Uterus (tissue), 4 donors: ENCODE measurements around the gene VAPA. TPM values are rescaled to one million over a fixed set of nuclear protein-coding genes. Genes with fewer than 3 reads are reported as not detected.
A peak's percentile ranks its signal among the peaks of the same experiment; 100 is the strongest.

Source experiments
- DNase-seq, 2 donors: peaks; one replicate each; pipeline ENCODE4 v3.0.0-alpha.2; 2019 to 2020
- H3K27ac ChIP-seq, 2 donors: fragments of 200-600 bp; sonication (generic); 1 replicate in 1 of 2; 2 replicates in 1 of 2; pipeline ENCODE4 v1.5.1; 2016 to 2018
- H3K27me3 ChIP-seq, 2 donors: fragments of 200-600 bp; sonication (generic); one replicate each; pipeline ENCODE4 v1.5.1; 2018 to 2019; ENCODE audit warnings: control low read depth in 1 of 2
- H3K36me3 ChIP-seq, 2 donors: fragments of 200-600 bp; sonication (generic); one replicate each; pipeline ENCODE4 v1.5.1; 2019; ENCODE audit warnings: control low read depth in 1 of 2
- H3K4me1 ChIP-seq, 2 donors: fragments of 200-600 bp; sonication (generic); one replicate each; pipeline ENCODE4 v1.5.1; 2018 to 2019; ENCODE audit warnings: control low read depth in 1 of 2
- H3K4me3 ChIP-seq, 2 donors: fragments of 200-600 bp; sonication (generic); 1 replicate in 1 of 2; 2 replicates in 1 of 2; pipeline ENCODE4 v1.5.1; 2018 to 2019; ENCODE audit warnings: mild to moderate bottlenecking in 1 of 2
- H3K9me3 ChIP-seq, 2 donors: fragments of 200-600 bp; sonication (generic); one replicate each; pipeline ENCODE4 v1.5.1; 2019; ENCODE audit warnings: control low read depth in 1 of 2
- CTCF ChIP-seq, 4 experiments: fragments of 200-600 bp in 2 of 4; fragments of 450-650 bp in 2 of 4; sonication (generic) in 2 of 4; IDR thresholded peaks; one replicate each; pipeline ENCODE4 v1.5.1; 2016 to 2019; ENCODE audit warnings: antibody characterized with exemption in 4 of 4, mild to moderate bottlenecking in 2 of 4, moderate library complexity in 1 of 4
- POLR2A ChIP-seq, 2 donors: fragments of 450-650 bp; IDR thresholded peaks; one replicate each; pipeline ENCODE4 v1.6.1; 2016; ENCODE audit warnings: antibody characterized with exemption in 2 of 2, mild to moderate bottlenecking in 1 of 2, moderate library complexity in 1 of 2
- intact Hi-C: fragments of 100-400 bp; cut with DNase I; formaldehyde crosslinking; loops from one replicate; pipeline ENCODE4 v1.15.1; 2023; ENCODE audit warnings: low total_unique reads
- total RNA-seq, 4 donors: library from RNA; depleted of rRNA in 3 of 4; stranded (reverse); fragments of >200 nt in 3 of 4; gene quantifications; one replicate each; pipeline versions ENCODE4 v1.1.0 to v1.2.4, GENCODE V29; 2014 to 2023
- donor health status: DM: yes; HTN: yes; CAD: no.

The VAPA gene
- total RNA-seq, 4 donors from 2014 or later: 119 to 253 (median 226) TPM

- no peaks in the 10 kb centered on the region for H3K27me3 ChIP-seq
- TF ChIP-seq CTCF (IDR thresholded peaks at IDR 0.05) (no peak), POLR2A (IDR thresholded peaks at IDR 0.05) (no peak)
- no peak overlapping the region for H3K4me3 ChIP-seq
- H3K27ac ChIP-seq: peak overlapping the region in 1 of 2 donors; percentile 81
- no peaks in the 10 kb centered on the region for H3K9me3 ChIP-seq
- intact Hi-C loops: no loop called here
- DNase-seq: no peak
- no peaks in the 10 kb centered on the region for H3K4me1 ChIP-seq
- no peaks in the 10 kb centered on the region for H3K36me3 ChIP-seq
Observed at GRCh38 chr18:9878095-9878494, 35.7 kb upstream of the VAPA start.

- no peak overlapping the region for H3K27ac ChIP-seq
- no peak overlapping the region for H3K4me3 ChIP-seq
- no peaks in the 10 kb centered on the region for H3K9me3 ChIP-seq
- DNase-seq: no peak
- no peaks in the 10 kb centered on the region for H3K27me3 ChIP-seq
- TF ChIP-seq CTCF (IDR thresholded peaks at IDR 0.05) (no peak), POLR2A (IDR thresholded peaks at IDR 0.05) (no peak)
- no peaks in the 10 kb centered on the region for H3K4me1 ChIP-seq
- intact Hi-C loops: no loop called here
- no peaks in the 10 kb centered on the region for H3K36me3 ChIP-seq
Observed at GRCh38 chr18:9878783-9879242, 35.0 kb upstream of the VAPA start.

GRCh38 chr18:9884090-9884489, 29.7 kb upstream of the VAPA start:
- no peak for DNase-seq
- Histone ChIP-seq H3K36me3 (no peaks in the 10 kb centered on the region), H3K27ac (no peak overlapping the region), H3K9me3 (no peaks in the 10 kb centered on the region), H3K4me1 (no peaks in the 10 kb centered on the region), H3K4me3 (no peak overlapping the region), H3K27me3 (no peaks in the 10 kb centered on the region)
- TF ChIP-seq CTCF (IDR thresholded peaks at IDR 0.05) (no peak), POLR2A (IDR thresholded peaks at IDR 0.05) (no peak)
- intact Hi-C loops: no loop called here

GRCh38 chr18:9884532-9885140, 29.2 kb upstream of the VAPA start:
- Histone ChIP-seq H3K4me3 (no peak overlapping the region), H3K27ac (no peak overlapping the region), H3K36me3 (no peaks in the 10 kb centered on the region), H3K27me3 (no peaks in the 10 kb centered on the region), H3K4me1 (no peaks in the 10 kb centered on the region), H3K9me3 (no peaks in the 10 kb centered on the region)
- intact Hi-C loops: no loop called here
- TF ChIP-seq POLR2A (IDR thresholded peaks at IDR 0.05) (no peak), CTCF (IDR thresholded peaks at IDR 0.05) (no peak)
- DNase-seq: no peak

- DNase-seq: no peak
- H3K27me3 ChIP-seq: no peaks in the 10 kb centered on the region
- no peaks in the 10 kb centered on the region for H3K36me3 ChIP-seq
- H3K27ac ChIP-seq: no peak within 1 kb of the TSS
- H3K9me3 ChIP-seq: no peaks in the 10 kb centered on the region
- no peak within 1 kb of the TSS for H3K4me3 ChIP-seq
- TF ChIP-seq POLR2A (IDR thresholded peaks at IDR 0.05): no peak
- no peak for TF ChIP-seq CTCF (IDR thresholded peaks at IDR 0.05)
- intact Hi-C loops: no loop called here
- no peaks in the 10 kb centered on the region for H3K4me1 ChIP-seq
Observed at GRCh38 chr18:9885170-9886004, 28.4 kb upstream of the VAPA start, which contains the start of gene TXNDC2. TSS of gene TXNDC2 (plus strand) at chr18:9885973. CDS start at chr18:9886681, 708 bp downstream.
